WERI-Rb-1 (cell line): Measurements from ENCODE around the gene MAGIX.

Source experiments
- DNase-seq: peaks from one replicate; pipeline ENCODE4 v3.0.0-alpha.2; 2020
- H3K27ac ChIP-seq: fragments of 250-450 bp; sonication (Bioruptor Pico); 2 replicates; pipeline ENCODE4 v1.5.1; 2020; ENCODE audit warnings: mild to moderate bottlenecking, moderate library complexity
- H3K27me3 ChIP-seq: fragments of 250-450 bp; sonication (Bioruptor Pico); 2 replicates; pipeline ENCODE4 v1.5.1; 2021; ENCODE audit warnings: mild to moderate bottlenecking, low read depth, moderate library complexity; ENCODE audit not compliant: insufficient read depth, severe bottlenecking
- H3K36me3 ChIP-seq: fragments of 250-450 bp; sonication (Bioruptor Pico); 2 replicates; pipeline ENCODE4 v1.5.1; 2020; ENCODE audit warnings: mild to moderate bottlenecking, moderate library complexity
- H3K4me3 ChIP-seq: 2 replicates; pipeline ENCODE4 v1.5.1; 2011; ENCODE audit warnings: low read depth, mild to moderate bottlenecking, control low read depth, low read length
- H3K9me3 ChIP-seq: fragments of 250-450 bp; sonication (Bioruptor Pico); 2 replicates; pipeline ENCODE4 v1.5.1; 2021; ENCODE audit warnings: mild to moderate bottlenecking, moderate library complexity; ENCODE audit not compliant: severe bottlenecking
- CTCF ChIP-seq: IDR thresholded peaks from 2 replicates; pipeline ENCODE4 v1.5.1; 2011; ENCODE audit warnings: low read depth, mild to moderate bottlenecking, control low read depth, inconsistent platforms, low read length

Gene MAGIX

GRCh38 chrX:49198540-49199314 lies 36.2 kb downstream of the MAGIX start:
- Histone ChIP-seq H3K9me3 (no peaks in the 10 kb centered on the region), H3K27ac (peak overlapping the region; percentile 95), H3K4me3 (peak overlapping the region; percentile 64), H3K27me3 (no peaks in the 10 kb centered on the region), H3K36me3 (peaks cover 45% of the 10 kb centered on the region)
- peak; percentile 58 for DNase-seq
- TF ChIP-seq CTCF, result no peak

- H3K27me3 ChIP-seq, result no peaks in the 10 kb centered on the region
- no peaks in the 10 kb centered on the region for H3K9me3 ChIP-seq
- TF ChIP-seq CTCF, result no peak
- H3K36me3 ChIP-seq, result peaks cover 40% of the 10 kb centered on the region
- H3K27ac ChIP-seq, result peak overlapping the region; percentile 95
- no peak for DNase-seq
- peak overlapping the region; percentile 64 for H3K4me3 ChIP-seq
Observed at GRCh38 chrX:49199315-49199595, 36.7 kb downstream of the MAGIX start.

- TF ChIP-seq CTCF, result no peak
- no peaks in the 10 kb centered on the region for H3K27me3 ChIP-seq
- peak; percentile 83 for DNase-seq
- H3K9me3 ChIP-seq, result no peaks in the 10 kb centered on the region
- H3K4me3 ChIP-seq, result peak within 1 kb of the TSS; percentile 64
- H3K36me3 ChIP-seq, result peaks cover 37% of the 10 kb centered on the region
- peak within 1 kb of the TSS; percentile 95 for H3K27ac ChIP-seq
Observed at GRCh38 chrX:49199906-49200771, 37.6 kb downstream of the MAGIX start, which contains the start of gene SYP. Gene SYP (minus strand): TSS chrX:49200193. CDS start chrX:49200186, 7 bp downstream.

DNA sequence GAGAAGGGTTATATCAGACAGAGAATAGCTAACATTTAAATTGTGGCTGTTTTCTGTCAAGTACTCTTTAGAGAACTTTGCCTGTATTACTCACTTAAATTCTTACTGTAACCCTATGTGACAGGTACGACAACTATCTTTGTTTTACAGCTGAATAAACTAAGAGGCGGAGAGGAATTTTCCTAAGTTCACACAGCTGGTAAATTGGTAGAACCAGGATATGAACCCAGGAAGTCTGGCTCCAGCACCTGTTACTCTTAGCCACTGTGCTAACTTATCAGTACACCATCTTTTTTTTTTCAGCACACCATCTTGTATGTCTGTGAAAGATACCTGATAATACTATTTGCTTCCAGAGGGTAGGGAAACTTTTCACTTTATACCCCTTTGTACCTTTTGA lies 39.5 kb downstream of the MAGIX start:
- Histone ChIP-seq H3K9me3 (no peaks in the 10 kb centered on the region), H3K27me3 (no peaks in the 10 kb centered on the region), H3K27ac (no peak overlapping the region), H3K4me3 (no peak overlapping the region), H3K36me3 (peaks cover 20% of the 10 kb centered on the region)
- DNase-seq, result no peak
- no peak for TF ChIP-seq CTCF

- no peak for TF ChIP-seq CTCF
- no peaks in the 10 kb centered on the region for H3K9me3 ChIP-seq
- no peak overlapping the region for H3K4me3 ChIP-seq
- no peak for DNase-seq
- no peak overlapping the region for H3K27ac ChIP-seq
- peaks cover 10% of the 10 kb centered on the region for H3K36me3 ChIP-seq
- H3K27me3 ChIP-seq, result no peaks in the 10 kb centered on the region
Observed at GRCh38 chrX:49203536-49203935, 41.0 kb downstream of the MAGIX start.
